Neural progenitor cell (in vitro differentiated cells): ENCODE measurements around the gene RUNX1. TPM values are rescaled to one million over a fixed set of nuclear protein-coding genes. Genes with fewer than 3 reads are reported as not detected.

Source experiments
- DNase-seq: peaks from one replicate; pipeline ENCODE4 v3.0.0-alpha.2; 2016; ENCODE audit warnings: low spot score
- H2AFZ ChIP-seq: fragments of 200-600 bp; sonication (generic); replicated peaks from 2 replicates; pipeline ENCODE4 v1.6.1; 2016; ENCODE audit warnings: antibody characterized with exemption
- H3F3A ChIP-seq: fragments of 200-600 bp; sonication (generic); 2 replicates; pipeline ENCODE4 v1.6.1; 2016; ENCODE audit warnings: antibody characterized with exemption, low read depth
- H3K27ac ChIP-seq: fragments of 200-600 bp; sonication (generic); 2 replicates; pipeline ENCODE4 v1.5.1; 2016; ENCODE audit warnings: mild to moderate bottlenecking
- H3K27me3 ChIP-seq: fragments of 200-600 bp; sonication (generic); 2 replicates; pipeline ENCODE4 v1.6.1; 2016; ENCODE audit warnings: mild to moderate bottlenecking, moderate library complexity
- H3K36me3 ChIP-seq: fragments of 200-600 bp; sonication (generic); 2 replicates; pipeline ENCODE4 v1.5.1; 2016
- H3K4me1 ChIP-seq: fragments of 200-600 bp; sonication (generic); 2 replicates; pipeline ENCODE4 v1.6.1; 2016; ENCODE audit warnings: mixed run types
- H3K4me2 ChIP-seq: fragments of 200-600 bp; sonication (generic); 2 replicates; pipeline ENCODE4 v1.6.1; 2016
- H3K4me3 ChIP-seq: fragments of 200-600 bp; sonication (generic); 2 replicates; pipeline ENCODE4 v1.5.1; 2016
- H3K79me2 ChIP-seq: fragments of 200-600 bp; sonication (generic); 2 replicates; pipeline ENCODE4 v1.6.1; 2016; ENCODE audit warnings: low read depth
- H3K9ac ChIP-seq: fragments of 200-600 bp; sonication (generic); 2 replicates; pipeline ENCODE4 v1.6.1; 2016
- H3K9me3 ChIP-seq: fragments of 200-600 bp; sonication (generic); 2 replicates; pipeline ENCODE4 v1.5.1; 2016; ENCODE audit warnings: low read depth
- H4K20me1 ChIP-seq: fragments of 200-600 bp; sonication (generic); 2 replicates; pipeline ENCODE4 v1.6.1; 2016; ENCODE audit warnings: low read depth
- H3K27ac Mint-ChIP-seq: 3 replicates; pipeline ENCODE4 v1.8.0; 2021; ENCODE audit warnings: mixed read lengths
- H3K27me3 Mint-ChIP-seq: 2 replicates; pipeline ENCODE4 v1.8.0; 2022; ENCODE audit warnings: low read depth, mild to moderate bottlenecking, inconsistent platforms, moderate library complexity, mixed read lengths; ENCODE audit not compliant: insufficient read depth
- H3K36me3 Mint-ChIP-seq: 3 replicates; pipeline ENCODE4 v1.8.0; 2021; ENCODE audit warnings: mixed read lengths
- H3K4me1 Mint-ChIP-seq: 3 replicates; pipeline ENCODE4 v1.8.0; 2021; ENCODE audit warnings: mixed read lengths
- H3K4me3 Mint-ChIP-seq: 3 replicates; pipeline ENCODE4 v1.8.0; 2021; ENCODE audit warnings: mild to moderate bottlenecking, moderate library complexity, mixed read lengths
- H3K9me3 Mint-ChIP-seq: 3 replicates; pipeline ENCODE4 v1.8.0; 2020; ENCODE audit warnings: mixed read lengths
- CTCF ChIP-seq: fragments of 200-600 bp; sonication (generic); IDR thresholded peaks from 2 replicates; pipeline ENCODE4 v1.5.1; 2017; ENCODE audit warnings: antibody characterized with exemption, mild to moderate bottlenecking
- EZH2 ChIP-seq: fragments of 200-600 bp; sonication (generic); IDR thresholded peaks from 2 replicates; pipeline ENCODE4 v1.6.1; 2017; ENCODE audit warnings: antibody characterized with exemption, mild to moderate bottlenecking, moderate library complexity
- EZH2phosphoT487 ChIP-seq: fragments of 200-600 bp; sonication (generic); IDR thresholded peaks from 2 replicates; pipeline ENCODE4 v1.6.1; 2017; ENCODE audit warnings: antibody characterized with exemption
- total RNA-seq: library from RNA; depleted of rRNA; stranded (reverse); fragments of >200 nt; gene quantifications from 2 replicates; pipeline ENCODE4 v1.2.3, GENCODE V29; 2015; ENCODE audit warnings: low replicate concordance

The RUNX1 gene
- total RNA-seq, 1 donor from 2014 or later = 0.09 TPM

- Histone ChIP-seq H3K36me3 (no peaks in the 10 kb centered on the region), H2AFZ (no peak overlapping the region), H3K9ac (no peak overlapping the region), H3K4me1 (peaks cover 6% of the 10 kb centered on the region), H3F3A (no peaks in the 10 kb centered on the region), H3K4me2 (no peak overlapping the region), H3K27me3 (no peaks in the 10 kb centered on the region), H3K79me2 (no peaks in the 10 kb centered on the region), H3K4me3 (no peak overlapping the region), H3K27ac (no peak overlapping the region), H3K9me3 (no peaks in the 10 kb centered on the region), H4K20me1 (no peaks in the 10 kb centered on the region)
- H3K4me3 Mint-ChIP-seq = no peak overlapping the region
- peaks cover 17% of the 10 kb centered on the region for H3K27me3 Mint-ChIP-seq
- H3K27ac Mint-ChIP-seq = no peak overlapping the region
- TF ChIP-seq EZH2 (no peak), EZH2phosphoT487 (no peak), CTCF (no peak)
- peaks cover 14% of the 10 kb centered on the region for H3K4me1 Mint-ChIP-seq
- H3K9me3 Mint-ChIP-seq = peaks cover under 1% of the 10 kb centered on the region
- no peak for DNase-seq
- no peaks in the 10 kb centered on the region for H3K36me3 Mint-ChIP-seq
Measured at GRCh38 chr21:34821717-34822116, 227.4 kb downstream of the RUNX1 start.

GRCh38 chr21:34820051-34820450 is 229.1 kb downstream of the RUNX1 start:
- Mint-ChIP-seq H3K27ac (no peak overlapping the region), H3K27me3 (peaks cover 19% of the 10 kb centered on the region), H3K4me3 (no peak overlapping the region), H3K9me3 (no peaks in the 10 kb centered on the region), H3K4me1 (peaks cover 14% of the 10 kb centered on the region), H3K36me3 (no peaks in the 10 kb centered on the region)
- peaks cover 6% of the 10 kb centered on the region for H3K4me1 ChIP-seq
- no peak overlapping the region for H2AFZ ChIP-seq
- no peaks in the 10 kb centered on the region for H3K27me3 ChIP-seq
- H3K9ac ChIP-seq = no peak overlapping the region
- H3K27ac ChIP-seq = no peak overlapping the region
- H3K9me3 ChIP-seq = no peaks in the 10 kb centered on the region
- no peaks in the 10 kb centered on the region for H3K36me3 ChIP-seq
- TF ChIP-seq CTCF (no peak), EZH2phosphoT487 (no peak), EZH2 (no peak)
- H3K4me2 ChIP-seq = no peak overlapping the region
- no peak overlapping the region for H3K4me3 ChIP-seq
- no peaks in the 10 kb centered on the region for H3F3A ChIP-seq
- H3K79me2 ChIP-seq = no peaks in the 10 kb centered on the region
- H4K20me1 ChIP-seq = no peaks in the 10 kb centered on the region
- no peak for DNase-seq

- H3K9me3 Mint-ChIP-seq = no peaks in the 10 kb centered on the region
- H3K36me3 Mint-ChIP-seq = no peaks in the 10 kb centered on the region
- no peak overlapping the region for H3K4me3 Mint-ChIP-seq
- H3K27me3 Mint-ChIP-seq = peaks cover 18% of the 10 kb centered on the region
- no peaks in the 10 kb centered on the region for H3K9me3 ChIP-seq
- no peak overlapping the region for H2AFZ ChIP-seq
- no peak overlapping the region for H3K27ac Mint-ChIP-seq
- no peaks in the 10 kb centered on the region for H3K27me3 ChIP-seq
- H3K4me3 ChIP-seq = no peak overlapping the region
- no peaks in the 10 kb centered on the region for H3K36me3 ChIP-seq
- H3K9ac ChIP-seq = no peak overlapping the region
- no peak overlapping the region for H3K4me2 ChIP-seq
- H3F3A ChIP-seq = no peaks in the 10 kb centered on the region
- no peaks in the 10 kb centered on the region for H4K20me1 ChIP-seq
- H3K4me1 Mint-ChIP-seq = peaks cover 18% of the 10 kb centered on the region
- no peaks in the 10 kb centered on the region for H3K79me2 ChIP-seq
- H3K27ac ChIP-seq = no peak overlapping the region
- TF ChIP-seq EZH2 = no peak
- no peak for TF ChIP-seq CTCF
- TF ChIP-seq EZH2phosphoT487 = no peak
- peaks cover 12% of the 10 kb centered on the region for H3K4me1 ChIP-seq
- no peak for DNase-seq
Measured at GRCh38 chr21:34819357-34819999, 229.6 kb downstream of the RUNX1 start.
